ENCODE results near the gene RAD51B. TPM values are rescaled to one million over a fixed set of nuclear protein-coding genes. Genes with fewer than 3 reads are reported as not detected.

The RAD51B gene
- total RNA-seq, 2 donors from 2014 or later = 9.3 to 12.1 TPM

DNA sequence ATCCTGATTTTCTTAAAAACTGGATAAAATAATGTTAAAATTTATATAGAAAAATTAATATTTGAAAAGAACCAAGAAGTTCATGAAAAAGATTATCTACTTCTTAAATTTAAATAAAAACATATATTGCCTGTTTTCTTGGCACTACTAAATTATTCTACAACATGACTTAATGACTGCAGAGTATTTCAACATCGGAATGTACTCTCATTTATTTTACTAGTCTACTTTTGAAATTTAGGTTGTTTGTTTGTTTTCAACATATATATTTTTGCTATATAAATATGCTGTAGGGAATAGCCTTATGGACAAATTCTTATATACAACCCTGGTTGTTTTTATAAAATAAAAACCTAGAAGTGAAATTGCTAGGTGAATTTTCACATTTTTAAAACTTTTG lies 231.6 kb downstream of the RAD51B start:
- Histone ChIP-seq H3K27me3 (replicated peaks; ENCODE audit: insufficient read depth) (no peaks in the 10 kb centered on the region), H3K27ac (no peak overlapping the region), H3K4me1 (ENCODE audit: control insufficient read depth in 1 of 2, low read depth in 2 of 2) (peaks cover 6 to 14% of the 10 kb centered on the region in 2 donors), H3K4me3 (no peak overlapping the region), H3K36me3 (no peaks in the 10 kb centered on the region), H3K9me3 (no peaks in the 10 kb centered on the region)
- no peak for ATAC-seq (ENCODE audit: insufficient number of reproducible peaks, low FRiP score, low read depth)
- TF ChIP-seq, protein P1, sequence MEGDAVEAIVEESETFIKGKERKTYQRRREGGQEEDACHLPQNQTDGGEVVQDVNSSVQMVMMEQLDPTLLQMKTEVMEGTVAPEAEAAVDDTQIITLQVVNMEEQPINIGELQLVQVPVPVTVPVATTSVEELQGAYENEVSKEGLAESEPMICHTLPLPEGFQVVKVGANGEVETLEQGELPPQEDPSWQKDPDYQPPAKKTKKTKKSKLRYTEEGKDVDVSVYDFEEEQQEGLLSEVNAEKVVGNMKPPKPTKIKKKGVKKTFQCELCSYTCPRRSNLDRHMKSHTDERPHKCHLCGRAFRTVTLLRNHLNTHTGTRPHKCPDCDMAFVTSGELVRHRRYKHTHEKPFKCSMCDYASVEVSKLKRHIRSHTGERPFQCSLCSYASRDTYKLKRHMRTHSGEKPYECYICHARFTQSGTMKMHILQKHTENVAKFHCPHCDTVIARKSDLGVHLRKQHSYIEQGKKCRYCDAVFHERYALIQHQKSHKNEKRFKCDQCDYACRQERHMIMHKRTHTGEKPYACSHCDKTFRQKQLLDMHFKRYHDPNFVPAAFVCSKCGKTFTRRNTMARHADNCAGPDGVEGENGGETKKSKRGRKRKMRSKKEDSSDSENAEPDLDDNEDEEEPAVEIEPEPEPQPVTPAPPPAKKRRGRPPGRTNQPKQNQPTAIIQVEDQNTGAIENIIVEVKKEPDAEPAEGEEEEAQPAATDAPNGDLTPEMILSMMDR (IDR thresholded peaks at IDR 0.05) = no peak
- no peak for DNase-seq (ENCODE audit: low spot score)

GRCh38 chr14:68060198-68060597 lies 240.6 kb downstream of the RAD51B start:
- no peaks in the 10 kb centered on the region for H3K27me3 ChIP-seq (replicated peaks; ENCODE audit: insufficient read depth)
- H3K27ac ChIP-seq = no peak overlapping the region
- H3K4me1 ChIP-seq (ENCODE audit: control insufficient read depth in 1 of 2, low read depth in 2 of 2) = peaks cover 7 to 16% of the 10 kb centered on the region in 2 donors
- H3K4me3 ChIP-seq = no peak overlapping the region
- no peaks in the 10 kb centered on the region for H3K36me3 ChIP-seq
- peaks cover 4% of the 10 kb centered on the region for H3K9me3 ChIP-seq
- ATAC-seq (ENCODE audit: insufficient number of reproducible peaks, low FRiP score, low read depth) = no peak
- TF ChIP-seq, protein P1 (IDR thresholded peaks at IDR 0.05) = no peak
- DNase-seq (ENCODE audit: low spot score) = no peak

- H3K27ac ChIP-seq = no peak overlapping the region
- ATAC-seq (ENCODE audit: insufficient number of reproducible peaks, low FRiP score, low read depth) = no peak
- no peaks in the 10 kb centered on the region for H3K36me3 ChIP-seq
- no peak for DNase-seq (ENCODE audit: low spot score)
- peaks cover 7 to 16% of the 10 kb centered on the region in 2 donors for H3K4me1 ChIP-seq (ENCODE audit: control insufficient read depth in 1 of 2, low read depth in 2 of 2)
- no peak overlapping the region for H3K4me3 ChIP-seq
- H3K27me3 ChIP-seq (replicated peaks; ENCODE audit: insufficient read depth) = no peaks in the 10 kb centered on the region
- TF ChIP-seq, protein P1 (IDR thresholded peaks at IDR 0.05) = no peak
- peaks cover 4% of the 10 kb centered on the region for H3K9me3 ChIP-seq
Observed at GRCh38 chr14:68062651-68063050, 243.1 kb downstream of the RAD51B start.

DNA sequence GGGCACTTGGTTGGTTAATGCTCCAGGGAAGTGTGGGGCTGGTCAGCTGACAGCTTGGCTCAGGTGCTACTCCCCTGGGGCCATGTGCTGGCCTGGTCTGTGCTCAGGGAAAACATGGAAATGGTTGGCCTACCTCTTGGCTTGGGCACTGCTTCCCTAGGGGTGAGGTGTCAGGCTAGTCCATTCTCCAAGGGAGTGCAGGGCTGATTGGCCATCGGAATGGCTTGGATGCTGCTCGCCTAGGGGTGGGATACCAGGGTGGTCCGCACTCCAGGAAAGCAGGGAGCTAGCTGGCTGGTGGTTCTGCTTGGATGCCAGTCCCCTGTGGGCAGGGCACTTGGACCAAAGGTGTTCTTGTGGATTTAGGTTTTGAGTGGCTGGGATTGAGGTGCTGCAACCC lies 245.7 kb downstream of the RAD51B start:
- Histone ChIP-seq H3K4me1 (ENCODE audit: control insufficient read depth in 1 of 2, low read depth in 2 of 2) (peaks cover 1 to 10% of the 10 kb centered on the region in 2 donors), H3K27ac (no peak overlapping the region), H3K9me3 (peaks cover 4% of the 10 kb centered on the region), H3K4me3 (no peak overlapping the region), H3K36me3 (no peaks in the 10 kb centered on the region), H3K27me3 (replicated peaks; ENCODE audit: insufficient read depth) (no peaks in the 10 kb centered on the region)
- DNase-seq (ENCODE audit: low spot score) (no peak), ATAC-seq (ENCODE audit: insufficient number of reproducible peaks, low FRiP score, low read depth) (no peak)
- TF ChIP-seq, protein P1 (IDR thresholded peaks at IDR 0.05) = no peak

DNA sequence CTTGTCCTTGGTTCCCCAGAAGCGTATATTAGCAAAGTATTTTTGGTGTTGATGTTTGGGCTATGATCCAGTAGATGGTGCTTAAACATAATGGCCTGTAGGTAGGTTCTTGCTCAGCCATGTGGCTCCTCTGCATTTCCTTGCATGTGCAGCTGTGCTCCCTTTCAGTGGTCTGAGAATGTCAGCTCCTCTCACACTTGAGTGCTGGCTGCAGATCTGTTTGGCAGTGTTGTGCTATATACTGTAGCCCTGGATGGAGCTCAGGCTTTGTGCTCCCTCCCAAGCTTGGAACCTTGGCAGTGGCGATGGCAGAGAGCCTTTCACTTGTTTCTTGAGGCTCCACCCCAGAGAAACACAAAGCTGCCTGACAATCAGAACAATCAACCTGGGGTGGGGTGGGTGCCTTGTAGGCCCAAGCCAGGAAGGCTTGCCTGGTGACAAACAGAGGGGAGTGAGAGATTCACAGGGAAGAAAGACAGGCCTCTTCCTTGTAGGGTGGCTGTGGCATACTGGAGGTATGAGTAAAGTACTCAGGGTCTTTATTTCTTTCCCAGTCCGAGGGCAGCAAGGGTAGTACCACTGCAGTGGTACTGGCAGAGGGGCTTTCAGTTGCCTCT lies 255.3 kb downstream of the RAD51B start:
- TF ChIP-seq, protein P1 (IDR thresholded peaks at IDR 0.05) = no peak
- Histone ChIP-seq H3K4me3 (no peak overlapping the region), H3K27ac (no peak overlapping the region)

More for the DNA sequence above, 255.3 kb downstream of the RAD51B start:
- peaks cover 0 to 9% of the 10 kb centered on the region in 2 donors for H3K4me1 ChIP-seq (ENCODE audit: control insufficient read depth in 1 of 2, low read depth in 2 of 2)
- H3K27me3 ChIP-seq (replicated peaks; ENCODE audit: insufficient read depth) = no peaks in the 10 kb centered on the region
- H3K9me3 ChIP-seq = peaks cover 4% of the 10 kb centered on the region
- H3K36me3 ChIP-seq = no peaks in the 10 kb centered on the region
- ATAC-seq (ENCODE audit: insufficient number of reproducible peaks, low FRiP score, low read depth) = no peak
- DNase-seq (ENCODE audit: low spot score) = no peak

Data from thoracic aorta (tissue), 2 donors.